HuH-7.5 (cell line): ENCODE measurements around the gene TARS2.

Experiments used
- DNase-seq: peaks from one replicate; pipeline ENCODE4 v3.0.0; 2011; ENCODE audit warnings: low spot score

TARS2 gene

GRCh38 chr1:150537732-150538684 lies 50.8 kb downstream of the TARS2 start:
- DNase-seq = no peak

- DNase-seq = no peak
Measured at GRCh38 chr1:150543500-150544143, 56.4 kb downstream of the TARS2 start.

- DNase-seq = no peak
Measured at GRCh38 chr1:150544204-150544603, 57.0 kb downstream of the TARS2 start.

- DNase-seq = no peak
Measured at GRCh38 chr1:150545486-150546032, 58.3 kb downstream of the TARS2 start.

GRCh38 chr1:150546294-150546937 lies 59.2 kb downstream of the TARS2 start:
- no peak for DNase-seq

GRCh38 chr1:150548324-150548631 lies 61.1 kb downstream of the TARS2 start:
- no peak for DNase-seq

- DNase-seq = peak; percentile 88
Measured at GRCh38 chr1:150548632-150549495, 61.6 kb downstream of the TARS2 start, which contains the start of gene ADAMTSL4. ADAMTSL4 (plus strand) TSS chr1:150549408; CDS start chr1:150552289, 2,881 bp downstream.

GRCh38 chr1:150549496-150550221 lies 62.4 kb downstream of the TARS2 start:
- peak; percentile 85 for DNase-seq

GRCh38 chr1:150550222-150551050 lies 63.2 kb downstream of the TARS2 start:
- DNase-seq = no peak

GRCh38 chr1:150551051-150551783 lies 64.0 kb downstream of the TARS2 start:
- DNase-seq = no peak

GRCh38 chr1:150551784-150552127 lies 64.5 kb downstream of the TARS2 start:
- DNase-seq = no peak

- DNase-seq = peak; percentile 94
Measured at GRCh38 chr1:150552128-150552910, 65.1 kb downstream of the TARS2 start.

GRCh38 chr1:150552911-150553289 lies 65.7 kb downstream of the TARS2 start:
- DNase-seq = no peak

- DNase-seq = no peak
Measured at GRCh38 chr1:150553392-150554085, 66.3 kb downstream of the TARS2 start.

GRCh38 chr1:150554086-150554452 lies 66.8 kb downstream of the TARS2 start:
- no peak for DNase-seq

- no peak for DNase-seq
Measured at GRCh38 chr1:150555198-150555970, 68.2 kb downstream of the TARS2 start.
